Measurements from ENCODE around the gene ST3GAL4. TPM values are rescaled to one million over a fixed set of nuclear protein-coding genes. Genes with fewer than 3 reads are reported as not detected.

The ST3GAL4 gene
- total RNA-seq, 1 experiment from 2014 or later, result 5.8 TPM

DNA sequence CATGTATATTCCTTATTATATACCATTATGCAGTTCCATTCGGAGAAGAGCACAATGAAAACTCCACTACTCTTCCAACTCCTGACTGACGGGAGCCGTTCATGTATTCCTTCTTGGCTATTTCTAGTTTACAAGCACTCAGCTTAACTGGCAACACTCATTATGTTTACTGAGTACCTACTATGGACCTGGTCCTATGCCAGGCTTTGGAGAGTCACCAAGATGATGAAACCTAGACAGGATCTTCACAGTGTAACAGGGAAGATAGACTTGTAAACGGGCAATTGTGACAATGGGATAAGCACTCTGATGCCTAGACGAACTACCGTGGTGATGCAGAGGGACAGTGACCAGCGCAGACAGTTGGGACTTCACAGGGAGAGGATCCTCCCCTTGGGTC is 22.3 kb upstream of the ST3GAL4 start:
- no peaks in the 10 kb centered on the region for H3K79me2 ChIP-seq (ENCODE audit: low read length)
- DNase-seq, result no peak
- H3K27me3 ChIP-seq (ENCODE audit: low read length), result no peaks in the 10 kb centered on the region
- H2AFZ ChIP-seq (ENCODE audit: low read length), result no peak overlapping the region
- no peak overlapping the region for H3K9ac ChIP-seq (ENCODE audit: low read length)
- no peaks in the 10 kb centered on the region for H3K9me2 ChIP-seq (replicated peaks; ENCODE audit: insufficient read depth, low read length)
- no peak overlapping the region for H3K27ac ChIP-seq (ENCODE audit: low read length)
- H3K4me2 ChIP-seq (ENCODE audit: low read depth, low read length, poor library complexity, severe bottlenecking), result no peak overlapping the region
- no peaks in the 10 kb centered on the region for H3K9me3 ChIP-seq (ENCODE audit: low read length)
- H3K36me3 ChIP-seq (ENCODE audit: insufficient read depth, low read length), result no peaks in the 10 kb centered on the region
- no peaks in the 10 kb centered on the region for H3K4me1 ChIP-seq (ENCODE audit: low read length)
- no peak overlapping the region for H3K4me3 ChIP-seq (ENCODE audit: low read length)
- H4K20me1 ChIP-seq (ENCODE audit: insufficient read depth, low read depth, low read length), result no peaks in the 10 kb centered on the region

DNA sequence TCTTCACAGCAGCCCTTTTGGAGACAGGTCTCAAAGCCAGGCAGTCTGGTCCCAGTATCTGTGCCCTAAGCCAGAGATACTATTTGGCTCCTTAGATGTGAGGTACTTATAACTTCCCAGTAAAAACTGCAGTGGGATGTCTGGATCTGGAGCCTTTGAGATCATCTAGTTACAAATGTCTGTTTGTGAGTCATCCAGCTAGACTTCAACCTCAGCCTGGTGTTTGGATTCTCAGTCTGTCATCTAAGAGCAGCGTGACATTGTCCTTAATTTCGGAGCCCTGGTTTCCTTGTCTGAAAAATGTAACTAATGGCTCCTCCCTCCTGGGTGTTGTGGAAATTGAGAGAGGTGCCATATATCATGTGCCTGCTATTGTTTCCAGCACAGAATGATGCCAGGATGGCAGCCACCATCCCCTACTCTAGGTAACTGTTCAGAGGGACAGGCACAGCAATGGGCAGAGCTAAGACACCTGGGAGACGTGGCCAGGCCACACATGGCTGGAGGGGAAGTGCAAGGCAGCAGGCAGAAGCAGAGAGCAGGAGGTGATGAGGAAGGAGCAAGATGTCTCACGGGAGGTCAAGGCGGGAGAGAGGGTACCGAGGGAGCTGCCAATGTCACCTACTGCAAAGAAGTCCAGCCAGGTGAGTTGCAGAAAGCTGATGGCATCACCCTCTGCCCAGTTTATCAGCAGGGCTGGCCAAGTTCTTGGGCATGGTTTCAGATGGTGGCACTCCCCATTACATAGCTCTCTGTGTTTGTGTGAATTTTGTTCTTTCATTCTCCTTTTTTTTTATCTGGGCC is 20.6 kb upstream of the ST3GAL4 start:
- Histone ChIP-seq H3K9me2 (replicated peaks; ENCODE audit: insufficient read depth, low read length) (no peaks in the 10 kb centered on the region), H3K9me3 (ENCODE audit: low read length) (no peaks in the 10 kb centered on the region), H3K4me1 (ENCODE audit: low read length) (no peaks in the 10 kb centered on the region), H3K27me3 (ENCODE audit: low read length) (no peaks in the 10 kb centered on the region), H3K36me3 (ENCODE audit: insufficient read depth, low read length) (no peaks in the 10 kb centered on the region), H3K9ac (ENCODE audit: low read length) (no peak overlapping the region), H3K4me2 (ENCODE audit: low read depth, low read length, poor library complexity, severe bottlenecking) (no peak overlapping the region), H3K27ac (ENCODE audit: low read length) (no peak overlapping the region), H2AFZ (ENCODE audit: low read length) (no peak overlapping the region), H4K20me1 (ENCODE audit: insufficient read depth, low read depth, low read length) (no peaks in the 10 kb centered on the region), H3K4me3 (ENCODE audit: low read length) (no peak overlapping the region), H3K79me2 (ENCODE audit: low read length) (no peaks in the 10 kb centered on the region)
- DNase-seq, result no peak

DNA sequence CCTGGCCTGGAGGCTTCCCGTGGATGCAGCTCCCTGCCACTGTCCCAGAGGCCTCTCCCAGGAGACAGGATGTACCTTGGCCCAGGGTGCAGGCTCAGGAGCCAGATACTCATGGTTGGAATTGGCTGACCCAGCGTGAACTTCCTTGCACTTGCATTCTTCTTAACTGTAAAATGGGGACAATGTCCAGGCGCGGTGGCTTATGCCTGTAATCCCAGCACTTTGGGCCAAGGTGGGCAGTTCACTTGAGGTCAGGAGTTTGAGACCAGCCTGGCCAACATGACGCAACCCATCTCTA is 20.1 kb upstream of the ST3GAL4 start:
- H3K36me3 ChIP-seq (ENCODE audit: insufficient read depth, low read length), result no peaks in the 10 kb centered on the region
- no peak for DNase-seq
- H3K9ac ChIP-seq (ENCODE audit: low read length), result no peak overlapping the region
- no peak overlapping the region for H3K27ac ChIP-seq (ENCODE audit: low read length)
- H3K79me2 ChIP-seq (ENCODE audit: low read length), result no peaks in the 10 kb centered on the region
- H3K27me3 ChIP-seq (ENCODE audit: low read length), result no peaks in the 10 kb centered on the region
- H2AFZ ChIP-seq (ENCODE audit: low read length), result no peak overlapping the region
- H3K9me2 ChIP-seq (replicated peaks; ENCODE audit: insufficient read depth, low read length), result no peaks in the 10 kb centered on the region
- no peak overlapping the region for H3K4me2 ChIP-seq (ENCODE audit: low read depth, low read length, poor library complexity, severe bottlenecking)
- H3K4me3 ChIP-seq (ENCODE audit: low read length), result no peak overlapping the region
- H4K20me1 ChIP-seq (ENCODE audit: insufficient read depth, low read depth, low read length), result no peaks in the 10 kb centered on the region
- no peaks in the 10 kb centered on the region for H3K9me3 ChIP-seq (ENCODE audit: low read length)
- no peaks in the 10 kb centered on the region for H3K4me1 ChIP-seq (ENCODE audit: low read length)

DNA sequence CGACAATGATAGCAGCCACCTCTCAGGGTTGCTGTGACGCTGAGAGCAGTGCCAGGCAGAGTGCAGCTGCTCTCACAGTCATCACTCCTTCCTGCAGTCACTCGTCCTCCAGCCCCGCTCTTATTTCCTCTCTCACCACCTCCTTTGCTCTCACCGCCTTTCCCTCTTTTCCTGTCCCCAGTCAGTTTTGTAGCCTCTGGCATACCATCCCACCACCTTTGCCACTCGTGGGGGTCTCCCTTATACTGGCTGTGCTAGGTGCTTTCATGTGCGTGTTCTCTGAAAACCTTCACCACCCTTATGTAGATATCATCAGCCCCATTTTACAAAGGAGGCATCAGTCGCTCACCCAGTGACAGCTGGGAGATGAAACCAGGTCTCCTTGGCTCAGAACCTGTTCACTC is 19.3 kb upstream of the ST3GAL4 start:
- no peaks in the 10 kb centered on the region for H3K27me3 ChIP-seq (ENCODE audit: low read length)
- no peak overlapping the region for H3K27ac ChIP-seq (ENCODE audit: low read length)
- no peaks in the 10 kb centered on the region for H3K79me2 ChIP-seq (ENCODE audit: low read length)
- no peak overlapping the region for H3K4me3 ChIP-seq (ENCODE audit: low read length)
- no peak overlapping the region for H3K4me2 ChIP-seq (ENCODE audit: low read depth, low read length, poor library complexity, severe bottlenecking)
- no peaks in the 10 kb centered on the region for H3K9me2 ChIP-seq (replicated peaks; ENCODE audit: insufficient read depth, low read length)
- no peaks in the 10 kb centered on the region for H3K36me3 ChIP-seq (ENCODE audit: insufficient read depth, low read length)
- no peaks in the 10 kb centered on the region for H4K20me1 ChIP-seq (ENCODE audit: insufficient read depth, low read depth, low read length)
- DNase-seq, result no peak
- no peak overlapping the region for H3K9ac ChIP-seq (ENCODE audit: low read length)
- no peak overlapping the region for H2AFZ ChIP-seq (ENCODE audit: low read length)
- H3K9me3 ChIP-seq (ENCODE audit: low read length), result no peaks in the 10 kb centered on the region
- H3K4me1 ChIP-seq (ENCODE audit: low read length), result no peaks in the 10 kb centered on the region

DNA sequence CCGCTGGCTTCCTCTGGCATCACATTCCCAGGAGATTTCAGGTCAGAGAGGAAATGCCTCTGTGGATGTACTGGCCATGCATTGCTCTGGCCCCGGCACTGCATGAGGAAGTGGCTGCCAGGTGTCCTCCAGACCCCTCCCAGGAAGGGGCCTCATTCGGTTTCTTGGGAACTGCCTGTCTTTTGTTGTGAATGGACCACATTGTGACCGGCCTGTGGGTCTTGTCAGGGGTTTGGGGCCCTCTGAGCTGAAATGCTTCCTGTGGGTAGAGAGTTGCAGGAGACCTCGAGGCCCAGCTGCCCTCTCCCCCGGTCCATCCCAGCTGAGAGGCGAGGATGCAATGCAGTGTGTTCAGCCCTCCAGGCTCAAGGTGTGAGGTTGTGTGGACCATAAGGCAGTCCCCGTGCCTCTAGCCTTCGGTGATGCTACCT is 18.8 kb upstream of the ST3GAL4 start:
- H3K27me3 ChIP-seq (ENCODE audit: low read length), result no peaks in the 10 kb centered on the region
- no peak overlapping the region for H2AFZ ChIP-seq (ENCODE audit: low read length)
- H3K4me1 ChIP-seq (ENCODE audit: low read length), result no peaks in the 10 kb centered on the region
- H3K27ac ChIP-seq (ENCODE audit: low read length), result no peak overlapping the region
- H3K4me2 ChIP-seq (ENCODE audit: low read depth, low read length, poor library complexity, severe bottlenecking), result no peak overlapping the region
- no peak overlapping the region for H3K9ac ChIP-seq (ENCODE audit: low read length)
- no peaks in the 10 kb centered on the region for H4K20me1 ChIP-seq (ENCODE audit: insufficient read depth, low read depth, low read length)
- no peaks in the 10 kb centered on the region for H3K36me3 ChIP-seq (ENCODE audit: insufficient read depth, low read length)
- DNase-seq, result no peak
- no peaks in the 10 kb centered on the region for H3K79me2 ChIP-seq (ENCODE audit: low read length)
- H3K9me3 ChIP-seq (ENCODE audit: low read length), result no peaks in the 10 kb centered on the region
- no peak overlapping the region for H3K4me3 ChIP-seq (ENCODE audit: low read length)
- H3K9me2 ChIP-seq (replicated peaks; ENCODE audit: insufficient read depth, low read length), result no peaks in the 10 kb centered on the region

DNA sequence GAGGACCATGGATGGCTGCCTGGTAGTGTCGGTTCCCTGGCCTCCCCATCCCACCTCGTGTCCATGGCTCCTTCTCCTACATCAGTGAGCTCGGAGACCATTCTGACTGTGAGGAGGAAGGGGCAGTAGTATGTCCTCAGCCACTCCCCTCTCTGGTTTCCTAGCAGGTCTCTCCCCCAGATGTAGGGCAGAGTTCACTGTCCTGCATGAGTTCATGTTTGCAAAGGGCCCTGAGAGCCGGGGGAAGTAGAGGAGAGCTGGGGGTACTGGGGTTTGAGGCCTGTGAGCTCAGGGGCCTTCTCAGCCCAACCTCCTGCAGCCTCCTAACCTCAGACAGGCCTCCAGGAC is 18.4 kb upstream of the ST3GAL4 start:
- H3K4me1 ChIP-seq (ENCODE audit: low read length), result no peaks in the 10 kb centered on the region
- no peak overlapping the region for H3K4me2 ChIP-seq (ENCODE audit: low read depth, low read length, poor library complexity, severe bottlenecking)
- H3K9ac ChIP-seq (ENCODE audit: low read length), result no peak overlapping the region
- no peaks in the 10 kb centered on the region for H3K27me3 ChIP-seq (ENCODE audit: low read length)
- H3K36me3 ChIP-seq (ENCODE audit: insufficient read depth, low read length), result no peaks in the 10 kb centered on the region
- no peaks in the 10 kb centered on the region for H3K79me2 ChIP-seq (ENCODE audit: low read length)
- no peak overlapping the region for H3K4me3 ChIP-seq (ENCODE audit: low read length)
- no peak overlapping the region for H3K27ac ChIP-seq (ENCODE audit: low read length)
- no peak for DNase-seq
- no peaks in the 10 kb centered on the region for H3K9me2 ChIP-seq (replicated peaks; ENCODE audit: insufficient read depth, low read length)
- no peaks in the 10 kb centered on the region for H4K20me1 ChIP-seq (ENCODE audit: insufficient read depth, low read depth, low read length)
- H2AFZ ChIP-seq (ENCODE audit: low read length), result no peak overlapping the region
- H3K9me3 ChIP-seq (ENCODE audit: low read length), result no peaks in the 10 kb centered on the region

DNA sequence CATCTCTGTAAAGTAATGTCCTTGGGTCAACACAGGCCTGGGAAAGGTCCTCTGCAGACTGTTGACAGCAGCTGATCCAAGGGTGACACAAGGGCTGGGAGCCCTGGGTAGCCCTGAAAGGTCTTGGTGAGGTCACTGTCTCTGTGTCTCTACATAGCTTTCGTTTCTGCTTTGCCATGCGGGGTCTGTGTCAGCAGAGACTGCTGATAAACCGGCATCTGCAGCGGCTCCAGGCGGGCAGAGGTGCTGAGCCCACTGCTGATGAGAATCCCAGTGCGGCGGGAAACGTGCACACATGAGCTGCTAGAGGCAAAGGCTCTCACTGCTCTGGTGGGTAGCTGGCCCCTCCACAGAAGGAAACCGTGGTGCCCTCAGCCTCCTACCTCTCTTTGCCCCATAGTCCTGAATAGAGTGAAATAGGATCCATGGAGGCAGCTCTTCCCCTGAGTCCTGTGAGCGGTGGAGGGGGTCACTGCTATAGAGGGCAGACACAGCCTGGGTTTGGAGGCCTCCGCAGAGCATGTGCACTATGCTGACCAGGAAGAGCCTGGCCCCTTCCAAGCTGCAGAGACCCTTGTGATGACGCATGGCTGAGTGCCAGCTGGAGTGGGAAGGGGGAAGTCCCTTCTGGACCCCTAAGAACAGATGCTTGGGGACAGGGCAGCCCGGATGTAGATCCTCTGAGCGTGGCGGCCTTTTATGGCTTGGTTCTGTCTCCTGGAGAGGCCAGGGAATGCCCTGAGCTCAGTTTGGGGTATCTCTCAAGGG is 17.8 kb upstream of the ST3GAL4 start:
- H3K4me3 ChIP-seq (ENCODE audit: low read length), result no peak overlapping the region
- H2AFZ ChIP-seq (ENCODE audit: low read length), result no peak overlapping the region
- H3K27me3 ChIP-seq (ENCODE audit: low read length), result no peaks in the 10 kb centered on the region
- H3K79me2 ChIP-seq (ENCODE audit: low read length), result no peaks in the 10 kb centered on the region
- H3K27ac ChIP-seq (ENCODE audit: low read length), result no peak overlapping the region
- no peaks in the 10 kb centered on the region for H4K20me1 ChIP-seq (ENCODE audit: insufficient read depth, low read depth, low read length)
- H3K9me3 ChIP-seq (ENCODE audit: low read length), result no peaks in the 10 kb centered on the region
- no peaks in the 10 kb centered on the region for H3K9me2 ChIP-seq (replicated peaks; ENCODE audit: insufficient read depth, low read length)
- H3K4me1 ChIP-seq (ENCODE audit: low read length), result no peaks in the 10 kb centered on the region
- H3K36me3 ChIP-seq (ENCODE audit: insufficient read depth, low read length), result no peaks in the 10 kb centered on the region
- no peak for DNase-seq
- H3K4me2 ChIP-seq (ENCODE audit: low read depth, low read length, poor library complexity, severe bottlenecking), result no peak overlapping the region
- H3K9ac ChIP-seq (ENCODE audit: low read length), result no peak overlapping the region

DNA sequence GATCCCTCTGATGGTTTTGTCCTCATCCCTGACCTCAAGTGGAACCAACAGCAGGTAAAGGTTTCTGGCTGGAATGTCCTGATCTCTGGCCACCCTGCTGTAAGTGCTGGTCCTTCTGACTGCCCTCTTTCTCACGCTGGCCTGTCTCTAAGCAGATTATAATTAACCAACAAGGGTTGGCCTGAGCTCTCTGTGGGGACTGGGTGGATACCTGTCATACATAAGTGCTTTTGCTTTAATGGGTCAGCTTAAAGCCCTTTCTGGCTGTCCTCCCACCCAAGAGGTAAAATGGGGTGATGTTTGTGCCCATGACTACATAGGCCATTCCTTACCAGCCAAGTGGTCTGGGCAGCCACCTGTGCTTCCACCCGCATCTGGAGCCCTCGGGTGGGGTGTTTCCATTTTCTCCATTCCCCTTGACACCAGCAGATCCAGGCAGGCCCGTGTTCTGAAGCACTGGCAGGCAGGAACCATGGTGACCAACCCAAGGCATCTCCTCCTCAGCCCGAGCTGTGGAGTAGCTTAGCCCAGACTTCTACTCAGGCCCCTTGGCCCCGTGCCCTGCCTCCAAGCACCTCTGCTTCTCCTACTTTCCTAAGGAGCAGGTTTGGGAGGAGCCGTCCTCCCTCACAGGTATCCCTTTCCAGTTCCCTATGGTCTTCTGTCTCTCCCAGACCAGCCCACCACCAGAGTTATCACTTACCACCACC is 17.0 kb upstream of the ST3GAL4 start:
- Histone ChIP-seq H3K9me2 (replicated peaks; ENCODE audit: insufficient read depth, low read length) (no peaks in the 10 kb centered on the region), H3K27ac (ENCODE audit: low read length) (no peak overlapping the region), H3K79me2 (ENCODE audit: low read length) (no peaks in the 10 kb centered on the region), H3K4me3 (ENCODE audit: low read length) (no peak overlapping the region), H4K20me1 (ENCODE audit: insufficient read depth, low read depth, low read length) (no peaks in the 10 kb centered on the region), H3K27me3 (ENCODE audit: low read length) (no peaks in the 10 kb centered on the region), H2AFZ (ENCODE audit: low read length) (no peak overlapping the region), H3K4me1 (ENCODE audit: low read length) (no peaks in the 10 kb centered on the region), H3K9me3 (ENCODE audit: low read length) (no peaks in the 10 kb centered on the region), H3K9ac (ENCODE audit: low read length) (no peak overlapping the region), H3K4me2 (ENCODE audit: low read depth, low read length, poor library complexity, severe bottlenecking) (no peak overlapping the region), H3K36me3 (ENCODE audit: insufficient read depth, low read length) (no peaks in the 10 kb centered on the region)
- no peak for DNase-seq

Data from Karpas-422 (cell line).